Measurements from ENCODE around the gene ETV3L. TPM values are rescaled to one million over a fixed set of nuclear protein-coding genes. Genes with fewer than 3 reads are reported as not detected.

The ETV3L gene
- total RNA-seq, 1 donor from 2014 or later, result not detected

GRCh38 chr1:157045250-157046218 is 54.1 kb downstream of the ETV3L start, which contains the start of gene ARHGEF11:
Gene ARHGEF11 (minus strand): TSS chr1:157045742. CDS start chr1:157044330, 1,412 bp downstream.
- Histone ChIP-seq H3K27ac (peak within 1 kb of the TSS; percentile 87 to 95), H3K9me3 (no peaks in the 10 kb centered on the region), H3K36me3 (no peaks in the 10 kb centered on the region), H3K4me1 (peaks cover 17 to 31% of the 10 kb centered on the region in 2 donors), H3K27me3 (no peaks in the 10 kb centered on the region), H3K4me3 (peak within 1 kb of the TSS; percentile 90 to 97)
- DNase-seq (ENCODE audit: low spot score in 2 of 2), result peak; percentile 69 to 95
- TF ChIP-seq CTCF (IDR thresholded peaks at IDR 0.05), result no peak
- intact Hi-C loops (cut with DNase I), result loop anchor here (2.0 kb wide), 1 partner anchor 93 kb away; the partner anchor contains the start of gene ETV3

- Histone ChIP-seq H3K9me3 (no peaks in the 10 kb centered on the region), H3K27ac (no peak overlapping the region), H3K4me1 (peaks cover 17 to 31% of the 10 kb centered on the region in 2 donors), H3K36me3 (no peaks in the 10 kb centered on the region), H3K27me3 (no peaks in the 10 kb centered on the region), H3K4me3 (peak overlapping the region; percentile 90 to 97)
- no peak for DNase-seq (ENCODE audit: low spot score in 2 of 2)
- intact Hi-C loops (cut with DNase I), result loop anchor here (2.0 kb wide), 1 partner anchor 94 kb away; the partner anchor contains the start of gene ETV3
- no peak for TF ChIP-seq CTCF (IDR thresholded peaks at IDR 0.05)
Observed at GRCh38 chr1:157044326-157044725, 55.3 kb downstream of the ETV3L start.

GRCh38 chr1:157043685-157044084 is 55.9 kb downstream of the ETV3L start:
- Histone ChIP-seq H3K4me1 (peaks cover 17 to 31% of the 10 kb centered on the region in 2 donors), H3K27me3 (no peaks in the 10 kb centered on the region), H3K9me3 (no peaks in the 10 kb centered on the region), H3K36me3 (no peaks in the 10 kb centered on the region), H3K27ac (no peak overlapping the region), H3K4me3 (peak overlapping the region; percentile 90 to 97)
- DNase-seq (ENCODE audit: low spot score in 2 of 2), result no peak
- intact Hi-C loops (cut with DNase I), result loop anchor here (2.0 kb wide), 1 partner anchor 95 kb away; the partner anchor contains the start of gene ETV3
- TF ChIP-seq CTCF (IDR thresholded peaks at IDR 0.05), result no peak

- Histone ChIP-seq H3K4me3 (peak overlapping the region; percentile 90 to 97), H3K4me1 (peaks cover 17 to 31% of the 10 kb centered on the region in 2 donors), H3K9me3 (no peaks in the 10 kb centered on the region), H3K27ac (no peak overlapping the region), H3K27me3 (no peaks in the 10 kb centered on the region), H3K36me3 (no peaks in the 10 kb centered on the region)
- no peak for TF ChIP-seq CTCF (IDR thresholded peaks at IDR 0.05)
- intact Hi-C loops (cut with DNase I), result no loop called here
- DNase-seq (ENCODE audit: low spot score in 2 of 2), result no peak
Observed at GRCh38 chr1:157042846-157043245, 56.8 kb downstream of the ETV3L start.

Other genes with a start within 250 kb of the ETV3L start
- gene INSRR, start 240.7 kb downstream of the ETV3L start, total RNA-seq, result 2.9 TPM
- gene NTRK1, start 238.9 kb downstream of the ETV3L start, total RNA-seq, result not detected
- gene PEAR1, start 206.1 kb downstream of the ETV3L start, total RNA-seq, result 39.8 TPM
- gene LRRC71, start 179.2 kb downstream of the ETV3L start, total RNA-seq, result not detected
- gene ARHGEF11, start 54.1 kb downstream of the ETV3L start, total RNA-seq, result 43.5 TPM
- 9.6 TPM for gene ETV3, start 38.6 kb upstream of the ETV3L start, total RNA-seq